Endothelial cell (in vitro differentiated cells): Measurements from ENCODE around the gene STRN. TPM values are rescaled to one million over a fixed set of nuclear protein-coding genes. Genes with fewer than 3 reads are reported as not detected.
A peak's percentile ranks its signal among the peaks of the same experiment; 100 is the strongest.
"Not testable (repeated sequence)": the region's sequence is repeated elsewhere in the genome, so short reads cannot be mapped to it uniquely, and the experiment has no call there.

Experiments
- DNase-seq: peaks from one replicate; pipeline ENCODE4 v3.0.0; 2021; ENCODE audit warnings: low spot score
- H3K27ac Mint-ChIP-seq: one replicate; pipeline ENCODE4 v1.8.0; 2021; ENCODE audit warnings: mixed read lengths, inconsistent platforms; ENCODE audit not compliant: unreplicated experiment
- H3K27me3 Mint-ChIP-seq: one replicate; pipeline ENCODE4 v1.8.0; 2021; ENCODE audit warnings: mild to moderate bottlenecking, moderate library complexity, mixed read lengths, inconsistent platforms; ENCODE audit not compliant: unreplicated experiment
- H3K36me3 Mint-ChIP-seq: one replicate; pipeline ENCODE4 v1.8.0; 2021; ENCODE audit warnings: mild to moderate bottlenecking, low read depth, mixed read lengths, inconsistent platforms; ENCODE audit not compliant: unreplicated experiment
- H3K4me1 Mint-ChIP-seq: one replicate; pipeline ENCODE4 v1.8.0; 2021; ENCODE audit warnings: mild to moderate bottlenecking, mixed read lengths, inconsistent platforms; ENCODE audit not compliant: unreplicated experiment
- H3K4me3 Mint-ChIP-seq: one replicate; pipeline ENCODE4 v1.8.0; 2021; ENCODE audit warnings: mild to moderate bottlenecking, mixed read lengths, inconsistent platforms; ENCODE audit not compliant: unreplicated experiment
- H3K9me3 Mint-ChIP-seq: one replicate; pipeline ENCODE4 v1.8.0; 2021; ENCODE audit warnings: mixed read lengths, inconsistent platforms; ENCODE audit not compliant: unreplicated experiment
- CTCF ChIP-seq: fragments of 200-600 bp; sonication (generic); IDR thresholded peaks from one replicate; pipeline ENCODE4 v1.5.0; 2021; ENCODE audit warnings: antibody characterized with exemption; ENCODE audit not compliant: unreplicated experiment
- total RNA-seq: library from RNA; stranded (reverse); fragmentation: NEBNext Ultra II Directional; extraction: Animal tissue kit (Norgen Biotek cat#: 25700); gene quantifications from one replicate; pipeline ENCODE4 v1.2.1, GENCODE V29; 2021; ENCODE audit not compliant: unreplicated experiment

STRN gene
- total RNA-seq, 1 donor from 2014 or later = 52.0 TPM

GRCh38 chr2:36982467-36982866, 16.1 kb upstream of the STRN start:
- no peaks in the 10 kb centered on the region for H3K4me1 Mint-ChIP-seq
- H3K27me3 Mint-ChIP-seq = no peaks in the 10 kb centered on the region
- H3K9me3 Mint-ChIP-seq = no peaks in the 10 kb centered on the region
- TF ChIP-seq CTCF = no peak
- no peak overlapping the region for H3K27ac Mint-ChIP-seq
- no peak overlapping the region for H3K4me3 Mint-ChIP-seq
- no peak for DNase-seq
- peaks cover 8% of the 10 kb centered on the region for H3K36me3 Mint-ChIP-seq

- Mint-ChIP-seq H3K9me3 (no peaks in the 10 kb centered on the region), H3K4me3 (no peak overlapping the region), H3K36me3 (peaks cover 8% of the 10 kb centered on the region), H3K27me3 (no peaks in the 10 kb centered on the region), H3K27ac (no peak overlapping the region), H3K4me1 (no peaks in the 10 kb centered on the region)
- no peak for TF ChIP-seq CTCF
- no peak for DNase-seq
Observed at GRCh38 chr2:36981911-36982310, 15.6 kb upstream of the STRN start.

- H3K4me3 Mint-ChIP-seq, H3K27ac Mint-ChIP-seq, H3K27me3 Mint-ChIP-seq, H3K36me3 Mint-ChIP-seq, H3K4me1 Mint-ChIP-seq, H3K9me3 Mint-ChIP-seq, DNase-seq: not testable (repeated sequence)
Observed at GRCh38 chr2:36979007-36979406, 12.7 kb upstream of the STRN start.

GRCh38 chr2:36976065-36976464, 9.7 kb upstream of the STRN start:
- Mint-ChIP-seq H3K36me3 (peaks cover 8% of the 10 kb centered on the region), H3K27me3 (peaks cover 4% of the 10 kb centered on the region), H3K4me3 (no peak overlapping the region)

GRCh38 chr2:36975306-36975705, 9.0 kb upstream of the STRN start:
- TF ChIP-seq CTCF = no peak
- Mint-ChIP-seq H3K27ac (no peak overlapping the region), H3K9me3 (no peaks in the 10 kb centered on the region), H3K36me3 (peaks cover 8% of the 10 kb centered on the region), H3K4me3 (no peak overlapping the region), H3K27me3 (peaks cover 4% of the 10 kb centered on the region), H3K4me1 (peaks cover 16% of the 10 kb centered on the region)
- DNase-seq = no peak

More at GRCh38 chr2:36976065-36976464, 9.7 kb upstream of the STRN start:
- no peak for TF ChIP-seq CTCF
- H3K9me3 Mint-ChIP-seq = no peaks in the 10 kb centered on the region
- peaks cover 16% of the 10 kb centered on the region for H3K4me1 Mint-ChIP-seq
- no peak for DNase-seq
- no peak overlapping the region for H3K27ac Mint-ChIP-seq

- DNase-seq = no peak
- no peak for TF ChIP-seq CTCF
- peaks cover 5% of the 10 kb centered on the region for H3K36me3 Mint-ChIP-seq
- H3K27me3 Mint-ChIP-seq = peaks cover 8% of the 10 kb centered on the region
- peak overlapping the region; percentile 87 for H3K27ac Mint-ChIP-seq
- peaks cover 23% of the 10 kb centered on the region for H3K4me1 Mint-ChIP-seq
- no peak overlapping the region for H3K4me3 Mint-ChIP-seq
- no peaks in the 10 kb centered on the region for H3K9me3 Mint-ChIP-seq
Observed at GRCh38 chr2:36973320-36973719, 7.0 kb upstream of the STRN start.
